ENCODE results near the gene MACC1. TPM values are rescaled to one million over a fixed set of nuclear protein-coding genes. Genes with fewer than 3 reads are reported as not detected.

Gene MACC1
- total and polyA plus RNA-seq, 2 of the 13 experiments (the other 11 are each of a cell fraction or from before 2014, with no cell fraction given), result 0.04 TPM; not detected in 1

GRCh38 chr7:20232848-20233247 is 15.7 kb upstream of the MACC1 start:
- H3K36me3 ChIP-seq (replicated peaks in 1 of 2; ENCODE audit: control insufficient read depth in 1 of 2, insufficient read depth in 2 of 2, low read length in 2 of 2), result no peaks in the 10 kb centered on the region
- no peaks in the 10 kb centered on the region for H3K9me3 ChIP-seq (ENCODE audit: low read length)
- H3K4me1 ChIP-seq (ENCODE audit: insufficient read depth, low read length), result peaks cover 6% of the 10 kb centered on the region; the same call in 1 of the 2 replicates
- H3K27ac ChIP-seq (ENCODE audit: extremely low read length, insufficient read depth, low read length), result no peak overlapping the region
- H3K4me2 ChIP-seq (ENCODE audit: low read depth, low read length), result no peak overlapping the region
- no peaks in the 10 kb centered on the region for H4K20me1 ChIP-seq (ENCODE audit: insufficient read depth, low read length)
- H3K4me3 ChIP-seq (replicated peaks in 1 of 3; ENCODE audit: insufficient read depth in 1 of 3, low read depth in 2 of 3, low read length in 3 of 3), result no peak overlapping the region
- 97% methylated on average over 1 of the region's 1 CpG for WGBS (ENCODE audit: low lambda C conversion rate)
- DNase-seq (ENCODE audit: low spot score) (no peak), FAIRE-seq (no peak), ATAC-seq (no peak)
- no TSS peak for BruUV-seq (replicated peaks)
- H3K9ac ChIP-seq (ENCODE audit: insufficient read depth, low read depth, low read length), result no peak overlapping the region
- no peaks in the 10 kb centered on the region; a peak in 1 of 5 replicates for H3K27me3 ChIP-seq (ENCODE audit: control insufficient read depth in 1 of 2, insufficient read depth in 2 of 2, low read length in 2 of 2)
- H3K79me2 ChIP-seq (ENCODE audit: insufficient read depth, low read length), result no peaks in the 10 kb centered on the region
- H2AFZ ChIP-seq (ENCODE audit: low read length), result no peak overlapping the region
- CTCF ChIA-PET (ENCODE audit: low intra/inter-chr PET ratio, low total read pairs), result no interaction called here
- intact Hi-C loops (cut with micrococcal nuclease; ENCODE audit: unreplicated experiment), result no loop called here
- POLR2A ChIA-PET, result no interaction called here
- TF ChIP-seq ZNF441 (CRISPR knock-in tag; IDR thresholded peaks at IDR 0.05; ENCODE audit: borderline replicate concordance), result no peak
- no peak for TF ChIP-seq FOXA1 (IDR thresholded peaks at IDR 0.05)
- no peak for TF ChIP-seq FOXA1 (CRISPR knock-in tag; IDR thresholded peaks at IDR 0.05)
- TF ChIP-seq ZNF414 (CRISPR knock-in tag; IDR thresholded peaks at IDR 0.05), result no peak
- TF ChIP-seq HNRNPL (IDR thresholded peaks at IDR 0.05; ENCODE audit: low read depth, low read length), result no peak
- TF ChIP-seq ZNF607 (CRISPR knock-in tag; IDR thresholded peaks at IDR 0.05; ENCODE audit: borderline replicate concordance), result no peak
- no peak for TF ChIP-seq MAFG (CRISPR knock-in tag; IDR thresholded peaks at IDR 0.05)
- no peak for TF ChIP-seq MZF1 (CRISPR knock-in tag; IDR thresholded peaks at IDR 0.05; ENCODE audit: borderline replicate concordance)
- TF ChIP-seq ZNF430 (CRISPR knock-in tag; IDR thresholded peaks at IDR 0.05), result no peak
- TF ChIP-seq ZNF782 (CRISPR knock-in tag; IDR thresholded peaks at IDR 0.05; ENCODE audit: borderline replicate concordance), result no peak
- no peak for TF ChIP-seq ZNF691 (CRISPR knock-in tag; IDR thresholded peaks at IDR 0.05; ENCODE audit: borderline replicate concordance, low read depth)
- no peak for TF ChIP-seq TBL1XR1 (IDR thresholded peaks at IDR 0.05; ENCODE audit: borderline replicate concordance, low read length, partially characterized antibody)
- no peak for TF ChIP-seq ZNF256 (CRISPR knock-in tag; conservative IDR thresholded peaks at IDR 0.05)
- no peak for TF ChIP-seq ZSCAN12 (CRISPR knock-in tag; IDR thresholded peaks at IDR 0.05)
- no peak for TF ChIP-seq CEBPB (IDR thresholded peaks at IDR 0.05; ENCODE audit: borderline replicate concordance, low read depth, low read length)
- no peak for TF ChIP-seq RXRA (CRISPR knock-in tag; IDR thresholded peaks at IDR 0.05)
- in situ Hi-C loops (cut with HindIII; ENCODE audit: extremely low pct_ligation_motif_present, low pct_unique_long_range_greater_than_20kb), result no loop called here
